ENCODE measurements around the gene ARRB1.

ARRB1 gene

DNA sequence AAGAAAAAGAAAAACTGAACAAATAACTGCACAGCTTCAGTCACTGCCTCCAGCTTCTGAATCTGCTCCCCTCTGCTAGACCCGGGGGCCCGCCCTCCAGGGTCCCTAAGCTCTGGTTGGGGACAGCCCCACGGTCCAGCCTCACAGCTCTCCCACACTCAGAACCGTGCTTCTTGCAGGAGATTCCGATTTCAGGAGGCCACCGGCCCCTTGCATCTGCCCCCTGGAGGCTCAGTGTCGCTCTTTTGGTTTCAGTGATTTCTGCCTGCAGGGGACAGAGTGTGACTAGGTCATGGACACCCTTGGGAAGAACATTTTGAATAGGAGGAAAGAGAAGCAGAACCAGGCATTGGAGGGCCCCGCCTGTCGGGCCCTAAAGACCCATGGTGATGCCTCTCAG is 24.7 kb upstream of the ARRB1 start:
- TF ChIP-seq, protein P1, sequence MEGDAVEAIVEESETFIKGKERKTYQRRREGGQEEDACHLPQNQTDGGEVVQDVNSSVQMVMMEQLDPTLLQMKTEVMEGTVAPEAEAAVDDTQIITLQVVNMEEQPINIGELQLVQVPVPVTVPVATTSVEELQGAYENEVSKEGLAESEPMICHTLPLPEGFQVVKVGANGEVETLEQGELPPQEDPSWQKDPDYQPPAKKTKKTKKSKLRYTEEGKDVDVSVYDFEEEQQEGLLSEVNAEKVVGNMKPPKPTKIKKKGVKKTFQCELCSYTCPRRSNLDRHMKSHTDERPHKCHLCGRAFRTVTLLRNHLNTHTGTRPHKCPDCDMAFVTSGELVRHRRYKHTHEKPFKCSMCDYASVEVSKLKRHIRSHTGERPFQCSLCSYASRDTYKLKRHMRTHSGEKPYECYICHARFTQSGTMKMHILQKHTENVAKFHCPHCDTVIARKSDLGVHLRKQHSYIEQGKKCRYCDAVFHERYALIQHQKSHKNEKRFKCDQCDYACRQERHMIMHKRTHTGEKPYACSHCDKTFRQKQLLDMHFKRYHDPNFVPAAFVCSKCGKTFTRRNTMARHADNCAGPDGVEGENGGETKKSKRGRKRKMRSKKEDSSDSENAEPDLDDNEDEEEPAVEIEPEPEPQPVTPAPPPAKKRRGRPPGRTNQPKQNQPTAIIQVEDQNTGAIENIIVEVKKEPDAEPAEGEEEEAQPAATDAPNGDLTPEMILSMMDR (IDR thresholded peaks at IDR 0.05), result no peak

DNA sequence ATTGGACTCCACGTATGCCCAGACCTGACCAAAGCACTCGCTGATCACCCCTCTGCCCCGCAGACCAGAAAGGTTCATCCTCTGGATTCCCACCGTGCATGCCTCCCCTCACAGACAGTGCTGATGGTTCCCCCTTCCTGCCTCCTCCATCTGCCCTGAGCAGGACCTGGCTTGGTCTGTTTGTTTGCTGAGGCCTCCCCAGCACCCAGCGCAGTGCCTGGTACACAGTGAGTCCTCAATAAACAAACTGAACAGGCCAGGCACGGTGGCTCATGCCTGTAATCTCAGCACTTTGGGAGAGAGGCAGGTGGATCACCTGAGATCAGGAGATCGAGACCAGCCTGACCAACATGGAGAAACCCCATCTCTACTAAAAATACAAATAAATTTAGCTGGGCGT is 24.2 kb upstream of the ARRB1 start:
- TF ChIP-seq, protein P1 (IDR thresholded peaks at IDR 0.05), result no peak

DNA sequence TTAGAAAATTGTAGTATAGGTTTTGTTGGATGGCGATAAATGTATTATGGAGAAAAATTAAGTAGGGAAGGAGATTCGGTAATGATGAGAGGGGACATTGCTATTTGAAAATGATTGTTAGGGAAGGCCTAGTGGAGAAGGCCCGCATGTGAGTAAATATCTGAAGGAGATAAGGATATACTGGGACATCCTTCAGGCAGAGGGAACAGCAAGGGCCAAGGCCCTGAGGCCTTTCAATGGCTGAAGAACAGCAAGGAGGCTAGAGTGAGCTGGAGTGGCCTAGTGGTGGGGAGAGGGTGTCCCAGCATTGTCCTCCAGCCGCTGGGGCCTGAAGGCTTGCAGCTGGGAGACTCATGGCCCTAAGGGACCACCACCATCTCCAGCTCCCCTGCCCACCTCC is 23.2 kb upstream of the ARRB1 start:
- TF ChIP-seq, protein P1 (IDR thresholded peaks at IDR 0.05), result no peak

DNA sequence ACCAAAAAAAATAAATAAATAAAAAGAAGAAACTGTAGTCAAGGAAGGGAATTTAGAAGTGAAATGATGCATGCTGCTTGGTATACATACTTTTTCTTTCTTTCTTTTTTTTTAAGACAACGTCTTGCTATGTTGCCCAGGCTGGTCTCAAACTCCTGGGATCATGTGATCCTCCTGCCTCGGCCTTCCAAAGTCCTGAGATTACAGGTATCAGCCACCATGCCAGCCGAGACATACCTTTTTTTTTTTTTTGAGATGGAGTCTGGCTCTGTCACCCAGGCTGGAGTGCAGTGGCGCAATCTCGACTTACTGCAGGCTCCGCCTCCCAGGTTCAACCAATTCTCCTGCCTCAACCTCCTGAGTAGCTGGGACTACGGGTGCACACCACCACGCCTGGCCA is 21.7 kb upstream of the ARRB1 start:
- TF ChIP-seq, protein P1 (IDR thresholded peaks at IDR 0.05), result no peak

DNA sequence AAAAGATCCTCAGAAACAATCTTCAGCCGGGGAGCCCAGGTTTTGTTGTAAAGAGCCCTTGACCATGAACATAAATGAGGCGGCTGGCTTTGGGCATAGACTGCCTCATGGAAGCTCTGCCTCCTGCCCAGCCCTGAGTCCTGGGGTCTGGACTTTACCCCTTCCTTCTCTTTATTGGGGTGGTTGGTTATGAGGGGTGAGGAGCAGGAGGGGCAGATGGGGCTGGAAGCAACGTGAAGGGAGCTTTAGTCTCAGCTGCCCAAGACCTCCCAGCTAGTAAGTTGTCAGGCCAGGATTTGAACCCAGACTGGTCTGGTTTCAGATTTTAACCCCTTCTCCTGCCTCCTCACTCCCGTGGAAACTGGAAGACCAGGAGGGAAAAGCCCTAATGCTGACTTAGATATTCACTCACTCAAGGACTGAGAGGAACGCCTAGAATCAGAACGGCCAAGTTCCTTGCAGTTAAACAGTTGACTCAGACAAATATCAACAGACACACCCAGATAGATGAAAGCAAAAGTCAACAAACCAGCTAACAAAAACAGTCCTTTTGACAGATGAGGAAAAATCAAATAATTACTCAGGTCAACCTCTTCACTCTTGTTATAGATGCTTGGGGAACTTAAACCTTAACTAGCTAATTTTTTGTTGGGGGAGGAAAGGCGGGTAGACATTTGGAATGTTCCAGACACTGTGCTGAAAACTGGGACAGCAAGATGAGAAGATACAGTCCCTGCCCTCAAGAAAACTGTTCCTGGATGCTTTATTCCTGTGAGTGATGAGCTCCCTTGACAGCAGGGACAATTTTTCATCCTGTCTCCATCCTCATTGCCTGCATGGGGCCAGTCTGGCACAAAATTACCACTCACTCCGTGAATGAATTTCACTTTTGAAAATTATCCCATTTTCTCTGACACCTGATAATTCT is 20.8 kb upstream of the ARRB1 start:
- TF ChIP-seq, protein P1 (IDR thresholded peaks at IDR 0.05), result no peak

DNA sequence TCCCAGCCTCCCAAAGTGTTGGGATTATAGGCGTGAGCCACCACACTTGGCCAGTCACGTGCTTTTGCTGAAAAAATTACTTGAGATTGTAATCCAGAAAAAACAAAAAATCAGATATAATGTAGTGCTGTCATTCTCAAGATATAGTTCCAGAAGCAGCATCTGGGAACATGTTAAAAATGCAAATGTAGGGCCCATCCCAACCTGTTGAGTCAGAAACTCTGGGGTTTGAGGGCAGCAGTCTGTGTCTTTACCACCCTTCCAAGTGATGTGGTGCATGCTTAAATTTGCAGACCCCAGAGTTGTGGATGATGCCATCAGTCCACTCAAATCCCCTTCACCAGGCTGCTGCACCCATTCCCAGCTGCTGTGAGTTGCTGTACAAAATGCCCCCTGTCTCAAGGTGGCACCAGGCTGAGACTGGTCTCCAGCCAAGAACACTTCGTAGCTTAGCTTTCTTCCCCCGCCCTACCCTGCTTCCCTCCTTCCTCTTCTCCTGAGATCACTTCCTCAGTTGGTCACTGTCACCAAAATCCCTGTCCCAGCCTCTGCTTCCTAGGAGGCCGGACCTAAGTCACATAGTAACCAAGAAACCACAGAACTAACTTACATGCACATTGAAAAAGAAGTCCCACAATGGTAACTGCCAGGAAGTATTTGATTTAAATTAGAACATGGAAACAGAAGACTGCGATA is 18.2 kb upstream of the ARRB1 start:
- TF ChIP-seq, protein P1 (IDR thresholded peaks at IDR 0.05), result no peak

DNA sequence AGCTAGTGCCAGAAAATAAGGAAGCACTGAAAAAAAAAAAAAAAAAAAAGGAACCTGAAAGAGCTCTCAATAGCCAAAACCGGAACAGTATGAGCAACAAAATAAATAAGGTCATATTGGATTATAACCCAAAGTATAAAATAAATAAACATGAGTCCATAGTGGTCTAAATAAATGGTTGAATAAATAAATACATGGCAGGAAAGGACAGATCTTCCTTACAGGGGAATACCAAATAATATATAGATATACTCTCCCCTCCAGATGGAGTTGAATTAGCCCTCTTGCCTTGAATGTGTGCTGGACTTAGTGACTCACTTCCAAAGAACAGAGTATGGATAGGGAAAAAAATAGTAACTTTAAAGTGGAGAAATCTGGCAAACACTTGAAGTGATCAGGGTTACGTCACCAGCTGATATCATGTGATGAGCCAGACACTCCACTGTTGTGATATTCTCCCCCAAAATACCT is 14.3 kb upstream of the ARRB1 start:
- TF ChIP-seq, protein P1 (IDR thresholded peaks at IDR 0.05), result no peak

Data from LNCAP (cell line).